Liver (tissue), 9 donors: ENCODE data around the gene KLHDC7B. TPM values are rescaled to one million over a fixed set of nuclear protein-coding genes. Genes with fewer than 3 reads are reported as not detected.
"Not testable (repeated sequence)": the region's sequence is repeated elsewhere in the genome, so short reads cannot be mapped to it uniquely, and the experiment has no call there.

Experiments
- DNase-seq: peaks from one replicate; pipeline ENCODE4 v3.0.0-alpha.2; 2017; ENCODE audit warnings: low spot score
- H3K27ac ChIP-seq, 2 donors: one replicate each; pipeline ENCODE4 v1.7.0; 2013; ENCODE audit warnings: inconsistent platforms in 2 of 2, low read length in 2 of 2, control low read depth in 1 of 2, low read depth in 1 of 2, mild to moderate bottlenecking in 1 of 2
- H3K27me3 ChIP-seq, 4 donors: one replicate each; pipeline versions ENCODE4 v1.6.1 to v1.7.0; 2013; ENCODE audit warnings: low read length in 3 of 4, inconsistent platforms in 1 of 4, mild to moderate bottlenecking in 1 of 4, moderate library complexity in 1 of 4; ENCODE audit not compliant: control insufficient read depth in 4 of 4, insufficient read depth in 4 of 4
- H3K36me3 ChIP-seq, 4 donors: one replicate each; pipeline versions ENCODE4 v1.6.1 to v1.7.0; 2013; ENCODE audit warnings: low read length in 3 of 4, mild to moderate bottlenecking in 3 of 4, low read depth in 1 of 4, moderate library complexity in 1 of 4; ENCODE audit not compliant: control insufficient read depth in 4 of 4, insufficient read depth in 3 of 4
- H3K4me1 ChIP-seq, 4 donors: one replicate each; pipeline versions ENCODE4 v1.6.1 to v1.7.0; 2013; ENCODE audit warnings: low read length in 3 of 4, mild to moderate bottlenecking in 3 of 4, moderate library complexity in 1 of 4; ENCODE audit not compliant: control insufficient read depth in 4 of 4, insufficient read depth in 4 of 4
- H3K4me3 ChIP-seq, 3 donors: one replicate each; pipeline versions ENCODE4 v1.6.1 to v1.7.0; 2013; ENCODE audit warnings: low read length in 3 of 3, control low read depth in 1 of 3, low read depth in 1 of 3, mild to moderate bottlenecking in 1 of 3
- H3K9ac ChIP-seq, 2 donors: one replicate each; pipeline ENCODE4 v1.7.0; 2013; ENCODE audit warnings: low read length in 2 of 2, mild to moderate bottlenecking in 2 of 2, moderate library complexity in 2 of 2, control low read depth in 1 of 2, low read depth in 1 of 2
- H3K9me3 ChIP-seq, 4 donors: one replicate each; pipeline versions ENCODE4 v1.6.1 to v1.7.0; 2013; ENCODE audit warnings: low read length in 3 of 4; ENCODE audit not compliant: control insufficient read depth in 4 of 4
- ATF3 ChIP-seq: IDR thresholded peaks from 2 replicates; pipeline ENCODE4 v1.6.1; 2016; ENCODE audit warnings: antibody characterized with exemption
- CTCF ChIP-seq: fragments of 150-350 bp; IDR thresholded peaks from 2 replicates; pipeline ENCODE4 v1.5.1; 2017; ENCODE audit warnings: improper control_type of control experiment, low read depth, low read length; ENCODE audit not compliant: missing input control
- EGR1 ChIP-seq, 2 donors: IDR thresholded peaks; 2 replicates each; pipeline ENCODE4 v1.6.1; 2016 to 2018; ENCODE audit warnings: antibody characterized with exemption in 2 of 2, low read depth in 2 of 2
- FOXA1 ChIP-seq: IDR thresholded peaks from 2 replicates; pipeline ENCODE4 v1.6.1; 2016; ENCODE audit warnings: antibody characterized with exemption
- FOXA2 ChIP-seq: IDR thresholded peaks from 2 replicates; pipeline ENCODE4 v1.6.1; 2016; ENCODE audit warnings: antibody characterized with exemption
- GABPA ChIP-seq, 2 donors: IDR thresholded peaks in 1 of 2; conservative IDR thresholded peaks in 1 of 2; 2 replicates each; pipeline ENCODE4 v1.6.1; 2016; ENCODE audit warnings: antibody characterized with exemption in 2 of 2, mild to moderate bottlenecking in 1 of 2, moderate library complexity in 1 of 2
- HNF4A ChIP-seq, 2 donors: conservative IDR thresholded peaks; 2 replicates each; pipeline ENCODE4 v1.6.1; 2016; ENCODE audit warnings: antibody characterized with exemption in 2 of 2, mild to moderate bottlenecking in 2 of 2
- HNF4G ChIP-seq: IDR thresholded peaks from 2 replicates; pipeline ENCODE4 v1.6.1; 2016; ENCODE audit warnings: antibody characterized with exemption
- JUND ChIP-seq, 2 donors: IDR thresholded peaks; 2 replicates each; pipeline ENCODE4 v1.6.1; 2016; ENCODE audit warnings: antibody characterized with exemption in 2 of 2
- MAX ChIP-seq: IDR thresholded peaks from 2 replicates; pipeline ENCODE4 v1.6.1; 2016; ENCODE audit warnings: antibody characterized with exemption
- RAD21 ChIP-seq, 2 donors: IDR thresholded peaks; 2 replicates each; pipeline ENCODE4 v1.6.1; 2016; ENCODE audit warnings: antibody characterized with exemption in 2 of 2, mild to moderate bottlenecking in 2 of 2
- REST ChIP-seq: IDR thresholded peaks from 2 replicates; pipeline ENCODE4 v1.6.1; 2016; ENCODE audit warnings: antibody characterized with exemption, mild to moderate bottlenecking
- RXRA ChIP-seq, 2 donors: IDR thresholded peaks; 2 replicates each; pipeline ENCODE4 v1.6.1; 2017 to 2018; ENCODE audit warnings: antibody characterized with exemption in 2 of 2, mild to moderate bottlenecking in 1 of 2
- SP1 ChIP-seq: IDR thresholded peaks from 2 replicates; pipeline ENCODE4 v1.6.1; 2018; ENCODE audit warnings: antibody characterized with exemption, mild to moderate bottlenecking
- TAF1 ChIP-seq: conservative IDR thresholded peaks from 2 replicates; pipeline ENCODE4 v1.6.1; 2016; ENCODE audit warnings: antibody characterized with exemption, mild to moderate bottlenecking
- YY1 ChIP-seq: IDR thresholded peaks from 2 replicates; pipeline ENCODE4 v1.6.1; 2016; ENCODE audit warnings: antibody characterized with exemption, mild to moderate bottlenecking
- WGBS: extraction: QIAGEN DNeasy Blood & Tissue Kit; methylation state at CpG from one replicate; pipeline ENCODE4 v1.1.7; 2013; 5-methylcytosine and 5-hydroxymethylcytosine counted together
- polyA plus RNA-seq, 2 donors: library from polyadenylated mRNA; stranded (reverse) in 1 of 2; unstranded in 1 of 2; fragments of 200-250 nt in 1 of 2; fragments of >200 nt in 1 of 2; fragmentation: Nextera tagmentation in 1 of 2; extraction: Ambion mirVana in 1 of 2; gene quantifications; one replicate each; pipeline versions ENCODE4 v1.2.1 to v1.2.3, GENCODE V29; 2013 to 2015
- total RNA-seq, 2 donors: library from RNA; depleted of rRNA; stranded (reverse); fragments of >200 nt; gene quantifications; one replicate each; pipeline ENCODE4 v1.2.3, GENCODE V29; 2014
- donor health status: healthy.
- donor health status: healthy.
- donor health status: healthy.
- donor health status: healthy.
- donor health status: healthy.

Gene KLHDC7B
- total and polyA plus RNA-seq, 4 donors = 0.08 to 0.16 (median 0.08) TPM; not detected in 1

- H3K9me3 ChIP-seq = no peaks in the 10 kb centered on the region
- TF ChIP-seq ATF3 (no peak), EGR1 (IDR thresholded peaks at IDR 0.05; ENCODE audit: low read depth in 2 of 2) (no peak), FOXA2 (no peak), CTCF (no peak), HNF4G (no peak), JUND (IDR thresholded peaks at IDR 0.05) (no peak), GABPA (IDR thresholded peaks at IDR 0.05 in 1 of 2, conservative IDR thresholded peaks at IDR 0.05 in 1 of 2) (no peak), SP1 (no peak), YY1 (no peak), FOXA1 (no peak), REST (no peak)
- no peak overlapping the region for H3K27ac ChIP-seq
- H3K9ac ChIP-seq = no peak overlapping the region
- H3K4me3 ChIP-seq = no peak overlapping the region
- DNase-seq = no peak
- no peaks in the 10 kb centered on the region for H3K27me3 ChIP-seq
- H3K36me3 ChIP-seq = peaks cover 11 to 56% (median 19%) of the 10 kb centered on the region in 4 donors
- 98% methylated on average over 8 of the region's 8 CpGs for WGBS
- peaks cover 3 to 13% (median 7%) of the 10 kb centered on the region in 4 donors for H3K4me1 ChIP-seq
Measured at GRCh38 chr22:50519151-50519550, 26.5 kb upstream of the KLHDC7B start.

- WGBS = 98% methylated on average over 8 of the region's 8 CpGs
- peaks cover 11 to 56% (median 19%) of the 10 kb centered on the region in 4 donors for H3K36me3 ChIP-seq
Measured at GRCh38 chr22:50520184-50520583, 25.5 kb upstream of the KLHDC7B start.

GRCh38 chr22:50520826-50521453, 24.8 kb upstream of the KLHDC7B start:
- no peak for DNase-seq
- Histone ChIP-seq H3K27me3 (no peaks in the 10 kb centered on the region), H3K27ac (no peak overlapping the region), H3K4me3 (no peak overlapping the region), H3K9ac (no peak overlapping the region), H3K36me3 (peaks cover 11 to 56% (median 19%) of the 10 kb centered on the region in 4 donors), H3K4me1 (peaks cover 6 to 26% (median 14%) of the 10 kb centered on the region in 4 donors), H3K9me3 (no peaks in the 10 kb centered on the region)
- no peak for TF ChIP-seq TAF1
- TF ChIP-seq MAX = no peak
- no peak for TF ChIP-seq HNF4A (conservative IDR thresholded peaks at IDR 0.05)
- TF ChIP-seq SP1 = no peak
- no peak for TF ChIP-seq FOXA1
- TF ChIP-seq RAD21 (IDR thresholded peaks at IDR 0.05) = no peak
- TF ChIP-seq RXRA (IDR thresholded peaks at IDR 0.05) = no peak
- no peak for TF ChIP-seq HNF4G
- WGBS = 97% methylated on average over 13 of the region's 13 CpGs

More at GRCh38 chr22:50520184-50520583, 25.5 kb upstream of the KLHDC7B start:
- peaks cover 6 to 24% (median 14%) of the 10 kb centered on the region in 4 donors for H3K4me1 ChIP-seq
- not testable (repeated sequence) for H3K27me3 ChIP-seq, H3K4me3 ChIP-seq, H3K9me3 ChIP-seq, H3K9ac ChIP-seq, H3K27ac ChIP-seq, DNase-seq
